Measurements from ENCODE around the gene RELN.

- TF ChIP-seq CTCF (IDR thresholded peaks at IDR 0.05), result no peak
- TF ChIP-seq EP300 (IDR thresholded peaks at IDR 0.05), result no peak
These were observed 134.8 kb downstream of the RELN start for GRCh38 chr7:103854611-103855010.
